ENCODE data around the gene SLIT3.

DNA sequence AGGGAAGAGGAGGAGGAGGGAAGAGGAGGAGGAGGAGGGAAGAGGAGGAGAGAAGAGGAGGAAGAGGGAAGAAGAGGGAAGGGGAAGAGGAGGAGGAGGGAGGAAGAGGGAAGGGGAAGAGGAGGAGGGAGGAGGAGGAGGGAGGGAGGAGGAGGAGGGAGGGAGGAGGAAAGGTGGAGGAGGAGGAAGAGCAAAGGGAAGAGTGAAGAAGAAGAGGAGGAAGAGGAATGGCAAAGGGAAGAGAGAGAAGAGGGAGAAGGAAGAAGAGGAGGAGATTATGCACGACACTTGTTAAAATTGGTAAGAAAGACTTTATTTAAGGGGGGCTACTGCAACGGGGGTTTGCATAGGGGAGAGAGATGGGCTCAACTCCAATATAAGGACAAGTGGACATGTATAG lies 221.2 kb downstream of the SLIT3 start:
- TF ChIP-seq, protein P1, sequence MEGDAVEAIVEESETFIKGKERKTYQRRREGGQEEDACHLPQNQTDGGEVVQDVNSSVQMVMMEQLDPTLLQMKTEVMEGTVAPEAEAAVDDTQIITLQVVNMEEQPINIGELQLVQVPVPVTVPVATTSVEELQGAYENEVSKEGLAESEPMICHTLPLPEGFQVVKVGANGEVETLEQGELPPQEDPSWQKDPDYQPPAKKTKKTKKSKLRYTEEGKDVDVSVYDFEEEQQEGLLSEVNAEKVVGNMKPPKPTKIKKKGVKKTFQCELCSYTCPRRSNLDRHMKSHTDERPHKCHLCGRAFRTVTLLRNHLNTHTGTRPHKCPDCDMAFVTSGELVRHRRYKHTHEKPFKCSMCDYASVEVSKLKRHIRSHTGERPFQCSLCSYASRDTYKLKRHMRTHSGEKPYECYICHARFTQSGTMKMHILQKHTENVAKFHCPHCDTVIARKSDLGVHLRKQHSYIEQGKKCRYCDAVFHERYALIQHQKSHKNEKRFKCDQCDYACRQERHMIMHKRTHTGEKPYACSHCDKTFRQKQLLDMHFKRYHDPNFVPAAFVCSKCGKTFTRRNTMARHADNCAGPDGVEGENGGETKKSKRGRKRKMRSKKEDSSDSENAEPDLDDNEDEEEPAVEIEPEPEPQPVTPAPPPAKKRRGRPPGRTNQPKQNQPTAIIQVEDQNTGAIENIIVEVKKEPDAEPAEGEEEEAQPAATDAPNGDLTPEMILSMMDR (IDR thresholded peaks at IDR 0.05), result no peak
- TF ChIP-seq EZH2 (IDR thresholded peaks at IDR 0.05) (no peak), EZH2phosphoT487 (IDR thresholded peaks at IDR 0.05) (no peak)
